ENCODE measurements around the gene RTN4R. TPM values are rescaled to one million over a fixed set of nuclear protein-coding genes. Genes with fewer than 3 reads are reported as not detected.

The RTN4R gene
- total and polyA plus RNA-seq, 2 of the 8 experiments (the other 6 are each of a cell fraction or from before 2014, with no cell fraction given) = 21.8 to 41.3 TPM

GRCh38 chr22:20228939-20229272 lies 39.2 kb downstream of the RTN4R start:
- no peak overlapping the region for H3K4ac ChIP-seq (replicated peaks; ENCODE audit: insufficient read length, low read depth, low read length)
- H2AK5ac ChIP-seq (ENCODE audit: low read depth, low read length) = no peak overlapping the region
- no peak overlapping the region for H2AFZ ChIP-seq (ENCODE audit: low read length)
- H3K27ac ChIP-seq (ENCODE audit: low read depth, low read length) = no peak overlapping the region
- FAIRE-seq (no peak), DNase-seq (ENCODE audit: low read depth in 1 of 2, low spot score in 2 of 2) (no peak)
- H4K8ac ChIP-seq (ENCODE audit: extremely low read depth, insufficient read depth, low read length) = peak overlapping the region; percentile 22; the same call in 1 of the 2 replicates
- POLR2A ChIA-PET (ENCODE audit: partially characterized antibody) = interaction anchor here (0.8 to 1.6 kb wide), 2 partner anchors 10 to 109 kb away, joined by 3 to 5 read pairs; no protein-coding TSS in a partner anchor
- H3K4me1 ChIP-seq (replicated peaks in 1 of 4; ENCODE audit: control insufficient read depth in 3 of 4, insufficient read depth in 4 of 4, low read length in 3 of 4) = peaks cover 0 to 3% (median 0%) of the 10 kb centered on the region in 4 experiments; a peak in 2 of 7 replicates
- no peak overlapping the region for H3K14ac ChIP-seq (ENCODE audit: insufficient read length)
- TF ChIP-seq KDM1A (IDR thresholded peaks at IDR 0.05; ENCODE audit: borderline replicate concordance, low read length) (no peak), BCL11A (IDR thresholded peaks at IDR 0.05; ENCODE audit: low read depth in 2 of 2, low read length in 2 of 2) (no peak), EGR1 (IDR thresholded peaks at IDR 0.05; ENCODE audit: borderline replicate concordance, low read depth, low read length) (no peak), ZNF274 (IDR thresholded peaks at IDR 0.05; ENCODE audit: borderline replicate concordance, extremely low read depth, low read length) (no peak)
- H3K4me2 ChIP-seq (ENCODE audit: insufficient read depth in 1 of 2, low read depth in 2 of 2, low read length in 2 of 2) = no peak overlapping the region
- no peak overlapping the region for H2BK120ac ChIP-seq (replicated peaks; ENCODE audit: low read depth, low read length)
- no peak overlapping the region for H2BK15ac ChIP-seq (ENCODE audit: low read length)
- peaks cover 3 to 5% of the 10 kb centered on the region in 2 experiments; a peak in 2 of 4 replicates for H3K9me3 ChIP-seq (ENCODE audit: insufficient read depth in 2 of 2, low read depth in 1 of 2, low read length in 1 of 2)
- H3K79me1 ChIP-seq (ENCODE audit: low read depth, low read length) = no peaks in the 10 kb centered on the region
- no peak overlapping the region for H2BK20ac ChIP-seq (ENCODE audit: low read length)
- no peak overlapping the region for H4K5ac ChIP-seq (ENCODE audit: insufficient read length, low read depth, low read length)
- H3K4me3 ChIP-seq (ENCODE audit: extremely low read depth in 1 of 4, insufficient read depth in 2 of 4, low read depth in 3 of 4, low read length in 4 of 4) = no peak overlapping the region
- H4K20me1 ChIP-seq (replicated peaks in 1 of 2; ENCODE audit: control insufficient read depth in 1 of 2, insufficient read depth in 2 of 2, low read length in 2 of 2) = peaks cover 0 to 11% of the 10 kb centered on the region in 2 experiments
- no peaks in the 10 kb centered on the region for H3K79me2 ChIP-seq (ENCODE audit: control insufficient read depth in 1 of 2, insufficient read depth in 2 of 2, low read length in 2 of 2)
- 0 out of 2 replicates have a peak overlapping the region, but pooled peaks have one; percentile 44 for H2BK5ac ChIP-seq (ENCODE audit: low read depth, low read length)
- no peak overlapping the region for H3K9ac ChIP-seq (replicated peaks in 1 of 4; ENCODE audit: extremely low read depth in 1 of 4, low read depth in 3 of 4, low read length in 3 of 4)
- CTCF ChIA-PET (ENCODE audit: partially characterized antibody) = interaction anchor here (0.8 to 5.8 kb wide), 13 partner anchors 8 to 166 kb away, joined by 3 to 46 read pairs (median 4); no protein-coding TSS in a partner anchor
- H3K56ac ChIP-seq (replicated peaks; ENCODE audit: insufficient read length, low read depth, low read length) = no peak overlapping the region
- H3K18ac ChIP-seq (ENCODE audit: extremely low read depth, low read length) = no peak overlapping the region
- H4K91ac ChIP-seq (replicated peaks; ENCODE audit: insufficient read length, low read length) = no peak overlapping the region
- no peak overlapping the region for H3K23ac ChIP-seq (ENCODE audit: insufficient read length)
- H3K23me2 ChIP-seq (ENCODE audit: low read depth, low read length) = 0 out of 2 replicates have a peak, but pooled peaks cover 4% of the 10 kb centered on the region
- no peaks in the 10 kb centered on the region for H3K27me3 ChIP-seq (replicated peaks in 1 of 4; ENCODE audit: control insufficient read depth in 3 of 4, extremely low read depth in 1 of 4, insufficient read depth in 3 of 4, low read length in 3 of 4)
- 92% methylated on average over 5 of the region's 5 CpGs; no CpG with 5 or more reads in 1 of the 2 experiments for WGBS, 2 experiments (ENCODE audit: extremely low coverage in 1 of 2, insufficient coverage in 1 of 2, insufficient read length in 1 of 2, insufficient replicate concordance in 2 of 2, low coverage in 1 of 2, low lambda C conversion rate in 2 of 2, missing lambda C conversion rate in 1 of 2)
- H3K36me3 ChIP-seq (ENCODE audit: control insufficient read depth in 2 of 4, insufficient read depth in 4 of 4, low read length in 3 of 4) = no peaks in the 10 kb centered on the region
- H2BK12ac ChIP-seq (ENCODE audit: low read depth, low read length) = no peak overlapping the region

Data from H1 (cell line).